K562 (cell line): ENCODE results near the gene ING1. TPM values are rescaled to one million over a fixed set of nuclear protein-coding genes. Genes with fewer than 3 reads are reported as not detected.

ENCODE experiments used
- ATAC-seq: fragments of 200-7000 bp; cut with Tn5 transposase; 3 replicates; pipeline ENCODE4 v1.9.1; 2020; ENCODE audit warnings: moderate library complexity
- BruUV-seq: library from RNA; stranded (reverse); fragments of 400-500 nt; replicated peaks from 2 replicates; lab custom pipeline; 2021; lab: Mats Ljungman, UMichigan
- CTCF ChIA-PET: fragments of 300-600 bp; formaldehyde crosslinking; extraction: SDS; loops from one replicate; lab custom pipeline; 2021; ENCODE audit warnings: low intra/inter-chr PET ratio; lab: Yijun Ruan, JAX
- POLR2A ChIA-PET: fragments of 300-600, 350-650 bp; sonication (Branson Sonifier 250); formaldehyde crosslinking; extraction: SDS; loops from one replicate; lab custom pipeline; 2021; ENCODE audit warnings: antibody characterized with exemption, inconsistent platforms; lab: Yijun Ruan, JAX
- DNase-seq, 4 experiments: peaks; one replicate each; pipeline versions ENCODE4 v3.0.0 to v3.0.0-alpha.2; 2011 to 2018; ENCODE audit warnings: low spot score in 3 of 4, mixed read lengths in 3 of 4; ENCODE audit errors: extremely low read depth in 1 of 4
- FAIRE-seq: peaks from 2 replicates; lab custom pipeline; 2011; peaks lifted over from hg19 to GRCh38; lab: Jason Lieb, UNC
- H2AFZ ChIP-seq: 2 replicates; pipeline ENCODE4 v1.6.0; 2011; ENCODE audit warnings: low read depth, low read length, control low read depth, inconsistent platforms
- H3K27ac ChIP-seq: fragments of 200-600 bp; 3 replicates; pipeline ENCODE4 v1.8.0; 2011; ENCODE audit warnings: low read depth, mild to moderate bottlenecking, control low read depth, inconsistent platforms, low read length, moderate library complexity, mixed read lengths; ENCODE audit errors: extremely low read depth
- H3K27me3 ChIP-seq, 2 experiments: fragments of 300-600 bp in 1 of 2; 2 replicates in 1 of 2; 3 replicates in 1 of 2; pipeline versions ENCODE4 v1.6.0 to v1.8.0; 2011; ENCODE audit warnings: inconsistent platforms in 2 of 2, low read length in 2 of 2, mild to moderate bottlenecking in 1 of 2, mixed read lengths in 1 of 2, moderate library complexity in 1 of 2; ENCODE audit not compliant: control insufficient read depth in 2 of 2, insufficient read depth in 2 of 2
- H3K36me3 ChIP-seq: fragments of 300-600 bp; 3 replicates; pipeline ENCODE4 v1.8.0; 2011; ENCODE audit warnings: mild to moderate bottlenecking, low read length, inconsistent platforms; ENCODE audit not compliant: control insufficient read depth, insufficient read depth
- H3K4me1 ChIP-seq, 2 experiments: fragments of 200-600 bp in 1 of 2; replicated peaks in 1 of 2; 2 replicates in 1 of 2; 3 replicates in 1 of 2; pipeline versions ENCODE4 v1.5.1 to v1.8.0; 2011; ENCODE audit warnings: inconsistent platforms in 2 of 2, low read length in 2 of 2, mild to moderate bottlenecking in 1 of 2, mixed read lengths in 1 of 2, moderate library complexity in 1 of 2; ENCODE audit not compliant: control insufficient read depth in 2 of 2, insufficient read depth in 2 of 2
- H3K4me2 ChIP-seq: 2 replicates; pipeline ENCODE4 v1.6.1; 2011; ENCODE audit warnings: low read length, control low read depth, inconsistent platforms, mixed read lengths; ENCODE audit not compliant: insufficient read depth
- H3K4me3 ChIP-seq: fragments of 200-600 bp; sonication (generic), shearing (Covaris generic); 2 replicates; pipeline ENCODE4 v1.5.1; 2016; ENCODE audit warnings: control low read depth, inconsistent platforms
- H3K79me2 ChIP-seq: fragments of 200-600 bp; 3 replicates; pipeline ENCODE4 v1.8.0; 2011; ENCODE audit warnings: low read length, inconsistent platforms; ENCODE audit not compliant: control insufficient read depth, insufficient read depth
- H3K9ac ChIP-seq, 2 experiments: 2 replicates each; pipeline versions ENCODE4 v1.6.0 to v1.6.1; 2011; ENCODE audit warnings: low read depth in 2 of 2, low read length in 2 of 2, control low read depth in 1 of 2, inconsistent platforms in 1 of 2, mild to moderate bottlenecking in 1 of 2, mixed read lengths in 1 of 2; ENCODE audit not compliant: insufficient read depth in 1 of 2
- H3K9me1 ChIP-seq: one replicate; pipeline ENCODE4 v1.6.0; 2011; ENCODE audit warnings: inconsistent platforms, mild to moderate bottlenecking, low read length, moderate library complexity; ENCODE audit not compliant: control insufficient read depth, insufficient read depth
- H3K9me3 ChIP-seq: replicated peaks from 2 replicates; pipeline ENCODE4 v1.5.1; 2011; ENCODE audit warnings: low read depth, low read length, inconsistent platforms; ENCODE audit not compliant: control insufficient read depth, insufficient read depth
- H4K20me1 ChIP-seq: replicated peaks from 2 replicates; pipeline ENCODE4 v1.6.1; 2011; ENCODE audit warnings: low read length, inconsistent platforms, mixed read lengths; ENCODE audit not compliant: control insufficient read depth, insufficient read depth
- GTF2E2 ChIP-seq: fragments of 200-800 bp; sonication (Bioruptor generic); IDR thresholded peaks from 2 replicates; pipeline ENCODE4 v1.6.1; 2016; ENCODE audit warnings: missing genetic modification characterization, missing compliant biosample characterization
- ILK ChIP-seq: fragments of 450-650 bp; IDR thresholded peaks from 2 replicates; pipeline ENCODE4 v1.6.1; 2016; ENCODE audit warnings: missing genetic modification characterization, low read depth, mild to moderate bottlenecking, missing compliant biosample characterization, moderate library complexity, borderline replicate concordance
- IRF9 ChIP-seq: fragments of 450-650 bp; IDR thresholded peaks from 2 replicates; pipeline ENCODE4 v1.6.1; 2016; ENCODE audit warnings: missing biosample characterization, missing genetic modification characterization
- NEUROD1 ChIP-seq: fragments of 150-350 bp; IDR thresholded peaks from 2 replicates; pipeline ENCODE4 v1.6.1; 2014; ENCODE audit warnings: borderline replicate concordance, low read length, low read depth; ENCODE audit not compliant: partially characterized antibody
- PBX2 ChIP-seq, 2 experiments: IDR thresholded peaks in 1 of 2; conservative IDR thresholded peaks in 1 of 2; 2 replicates each; pipeline ENCODE4 v1.6.1; 2016; ENCODE audit warnings: low read depth in 2 of 2, mild to moderate bottlenecking in 1 of 2, missing compliant biosample characterization in 1 of 2, missing genetic modification characterization in 1 of 2, moderate library complexity in 1 of 2
- ZBTB8A ChIP-seq: fragments of 450-650 bp; IDR thresholded peaks from 2 replicates; pipeline ENCODE4 v1.6.1; 2018; ENCODE audit warnings: mild to moderate bottlenecking, moderate library complexity; ENCODE audit not compliant: partially characterized antibody
- ZNF764 ChIP-seq: fragments of 250-450 bp; sonication (Bioruptor Pico); IDR thresholded peaks from 2 replicates; pipeline ENCODE4 v1.4.0; 2020; ENCODE audit warnings: low read depth, mild to moderate bottlenecking, moderate library complexity
- WGBS: fragments of 100-300 bp; shearing (Covaris generic); methylation state at CpG from one replicate; pipeline ENCODE4 v1.1.6; 2016; ENCODE audit warnings: low coverage, mixed read lengths; ENCODE audit not compliant: insufficient coverage; ENCODE audit errors: missing lambda C conversion rate; 5-methylcytosine and 5-hydroxymethylcytosine counted together
- in situ Hi-C: fragments of 300-500 bp; cut with MboI; formaldehyde crosslinking; loops from 4 replicates; pipeline ENCODE4 v1.15.0; 2018; ENCODE audit warnings: inconsistent platforms, mixed read lengths
- intact Hi-C: fragments of 100-400 bp; cut with micrococcal nuclease; formaldehyde crosslinking; loops from 2 replicates; pipeline ENCODE4 v1.14.2; 2022
- polyA plus RNA-seq, 8 experiments: library from polyadenylated mRNA; depleted of rRNA in 4 of 8; stranded (reverse) in 5 of 8; unstranded in 3 of 8; fragments of >200 nt; fragmentation: Nextera tagmentation in 2 of 8; fragmentation: Illumina TruSeq in 1 of 8; extraction: Ambion mirVana in 2 of 8; extraction: Trizol in 1 of 8; gene quantifications; 2 replicates each; pipeline versions ENCODE4 v1.2.1 to v1.2.3, GENCODE V29; 2011 to 2014; ENCODE audit warnings: inconsistent platforms in 1 of 8, missing spikeins in 1 of 8
- total RNA-seq, 7 experiments: library from RNA; depleted of rRNA in 6 of 7; stranded (reverse); fragments of >200 nt in 6 of 7; fragmentation: Illumina TruSeq in 2 of 7; extraction: Trizol in 2 of 7; gene quantifications; 2 replicates each; pipeline versions ENCODE4 v1.2.1 to v1.2.3, GENCODE V29; 2011 to 2021; ENCODE audit warnings: low replicate concordance in 1 of 7

ING1 gene
- total and polyA plus RNA-seq, 9 of the 15 experiments (the other 6 are each of a cell fraction or from before 2014, with no cell fraction given): 1.0 to 20.1 (median 8.2) TPM

DNA sequence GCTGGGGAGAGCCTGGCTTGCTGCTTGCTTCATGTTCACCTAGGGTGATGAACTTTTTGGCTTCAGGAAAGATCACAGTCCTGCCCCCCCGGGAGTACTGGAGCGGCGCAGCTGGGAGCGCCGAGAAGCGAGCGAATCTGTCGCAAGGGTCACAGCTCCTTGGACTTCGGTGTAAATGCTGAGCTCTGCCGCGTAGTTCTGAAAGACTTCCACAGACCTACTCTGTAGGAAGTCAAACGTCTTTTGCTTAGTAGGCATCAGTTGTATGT is 2.7 kb downstream of the ING1 start:
- 0% methylated on average over 12 of the region's 12 CpGs for WGBS

More for the DNA sequence above, 2.7 kb downstream of the ING1 start:
- Histone ChIP-seq H3K4me2 (peak overlapping the region; percentile 83), H3K27me3 (no peaks in the 10 kb centered on the region), H3K36me3 (peaks cover 22% of the 10 kb centered on the region; the same call in 2 of the 3 replicates), H3K9ac (peak overlapping the region; percentile 73 to 96), H3K4me1 (peaks cover 2 to 26% of the 10 kb centered on the region in 2 experiments; a peak in 2 of 5 replicates), H3K79me2 (peaks cover 68% of the 10 kb centered on the region), H3K9me3 (no peaks in the 10 kb centered on the region), H2AFZ (no peak overlapping the region), H3K27ac (peak overlapping the region; percentile 68), H4K20me1 (peaks cover 8% of the 10 kb centered on the region; the same call in 1 of the 2 replicates), H3K9me1 (no peaks in the 10 kb centered on the region), H3K4me3 (peak overlapping the region; percentile 72)
- TF ChIP-seq NEUROD1 (no peak), ZNF764 (no peak), GTF2E2 (no peak), ILK (no peak), IRF9 (tag) (no peak), ZBTB8A (no peak), PBX2 (CRISPR knock-in tag; IDR thresholded peaks at IDR 0.05; ENCODE audit: low read depth) (no peak), PBX2 (tag; conservative IDR thresholded peaks at IDR 0.05; ENCODE audit: low read depth) (no peak)
- ATAC-seq: no peak
- in situ Hi-C loops (no loop called here), intact Hi-C loops (loop anchor here (10.0 kb wide), 2 partner anchors 99 to 261 kb away; no protein-coding TSS in a partner anchor)
- POLR2A ChIA-PET: interaction anchor here (1.1 kb wide), 1 partner anchor 9 kb away, joined by 5 read pairs; no protein-coding TSS in a partner anchor
- FAIRE-seq: peak; percentile 79
- no TSS peak for BruUV-seq
- CTCF ChIA-PET: no interaction called here
- peak in 2 of 4 experiments; percentile 12 to 55 for DNase-seq
